ENCODE data around the gene GRID1.

GRID1 gene

GRCh38 chr10:85902051-85902450, 464.5 kb downstream of the GRID1 start:
- no peak for DNase-seq

- DNase-seq = no peak
These were observed 465.0 kb downstream of the GRID1 start for GRCh38 chr10:85901599-85901998.

- DNase-seq = no peak
These were observed 466.1 kb downstream of the GRID1 start for GRCh38 chr10:85900487-85900886.

GRCh38 chr10:85900061-85900460, 466.5 kb downstream of the GRID1 start:
- no peak for DNase-seq

GRCh38 chr10:85891472-85891871, 475.1 kb downstream of the GRID1 start:
- no peak for DNase-seq

GRCh38 chr10:85888559-85888958, 478.0 kb downstream of the GRID1 start:
- DNase-seq = no peak

- no peak for DNase-seq
These were observed 478.6 kb downstream of the GRID1 start for GRCh38 chr10:85888004-85888403.

GRCh38 chr10:85874208-85874607, 492.4 kb downstream of the GRID1 start:
- no peak for DNase-seq

GRCh38 chr10:85873063-85873462, 493.5 kb downstream of the GRID1 start:
- DNase-seq = no peak

GRCh38 chr10:85868627-85869499, 497.7 kb downstream of the GRID1 start:
- DNase-seq = no peak

- no peak for DNase-seq
These were observed 501.6 kb downstream of the GRID1 start for GRCh38 chr10:85864868-85865526.

- no peak for DNase-seq
These were observed 502.4 kb downstream of the GRID1 start for GRCh38 chr10:85864173-85864549.

- DNase-seq = no peak
These were observed 503.1 kb downstream of the GRID1 start for GRCh38 chr10:85863301-85864172.

- DNase-seq = no peak
These were observed 503.8 kb downstream of the GRID1 start for GRCh38 chr10:85862771-85863170.

- DNase-seq = no peak
These were observed 504.9 kb downstream of the GRID1 start for GRCh38 chr10:85861513-85862197.

GRCh38 chr10:85859859-85860258, 506.7 kb downstream of the GRID1 start:
- no peak for DNase-seq

- no peak for DNase-seq
These were observed 507.6 kb downstream of the GRID1 start for GRCh38 chr10:85858776-85859515.

GRCh38 chr10:85857791-85858190, 508.8 kb downstream of the GRID1 start:
- DNase-seq = no peak

GRCh38 chr10:85857305-85857704, 509.3 kb downstream of the GRID1 start:
- no peak for DNase-seq

GRCh38 chr10:85851934-85852333, 514.7 kb downstream of the GRID1 start:
- DNase-seq = no peak

GRCh38 chr10:85851325-85851724, 515.3 kb downstream of the GRID1 start:
- DNase-seq = no peak

GRCh38 chr10:85850736-85851135, 515.9 kb downstream of the GRID1 start:
- no peak for DNase-seq

All from NCI-H774 (cell line).